Activated CD8-positive, alpha-beta memory T cell treated with anti-CD3 and anti-CD28 coated beads, Interleukin-2, amount 50 U/mL, for 4 hours (primary cell): Measurements from ENCODE around the gene GALNT2.

ENCODE experiments used
- DNase-seq: peaks from one replicate; pipeline ENCODE4 v3.0.0-alpha.2; 2020

The GALNT2 gene

DNA sequence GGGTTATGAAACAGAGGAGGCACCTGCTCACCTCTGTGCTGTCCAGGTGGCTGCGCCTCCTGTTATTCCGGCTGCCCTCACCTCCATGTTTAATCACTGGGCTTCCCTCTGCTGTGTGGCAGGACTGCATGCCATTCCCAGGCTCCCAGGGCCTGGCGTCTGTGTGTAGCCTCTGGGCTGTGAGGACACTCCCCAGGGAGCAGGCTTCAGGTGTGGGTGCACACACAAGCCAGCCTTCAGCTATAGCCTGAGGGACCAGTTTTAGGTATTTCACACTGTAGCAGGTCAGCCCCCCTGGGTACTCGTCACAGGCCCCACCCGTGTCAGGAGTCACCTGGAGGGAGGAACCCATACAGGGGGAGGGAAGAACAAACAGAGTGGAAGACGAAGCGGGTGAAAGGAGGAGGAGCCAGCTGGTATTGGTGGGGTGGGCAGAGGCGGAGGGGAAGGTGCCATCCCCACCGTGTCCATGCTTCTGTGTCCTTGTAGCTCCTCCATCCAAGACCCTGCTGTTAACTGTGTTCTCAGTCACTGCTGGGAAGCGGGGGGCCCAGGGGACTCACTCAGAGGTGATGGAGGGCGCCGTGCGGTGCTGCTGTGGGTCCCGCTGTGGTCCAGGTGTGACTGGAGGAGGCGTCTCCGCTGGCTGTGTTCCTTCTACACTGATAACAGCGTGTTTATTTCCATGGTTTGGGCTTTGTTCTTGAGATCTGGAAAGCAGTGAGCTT is 200.5 kb downstream of the GALNT2 start:
- no peak for DNase-seq

DNA sequence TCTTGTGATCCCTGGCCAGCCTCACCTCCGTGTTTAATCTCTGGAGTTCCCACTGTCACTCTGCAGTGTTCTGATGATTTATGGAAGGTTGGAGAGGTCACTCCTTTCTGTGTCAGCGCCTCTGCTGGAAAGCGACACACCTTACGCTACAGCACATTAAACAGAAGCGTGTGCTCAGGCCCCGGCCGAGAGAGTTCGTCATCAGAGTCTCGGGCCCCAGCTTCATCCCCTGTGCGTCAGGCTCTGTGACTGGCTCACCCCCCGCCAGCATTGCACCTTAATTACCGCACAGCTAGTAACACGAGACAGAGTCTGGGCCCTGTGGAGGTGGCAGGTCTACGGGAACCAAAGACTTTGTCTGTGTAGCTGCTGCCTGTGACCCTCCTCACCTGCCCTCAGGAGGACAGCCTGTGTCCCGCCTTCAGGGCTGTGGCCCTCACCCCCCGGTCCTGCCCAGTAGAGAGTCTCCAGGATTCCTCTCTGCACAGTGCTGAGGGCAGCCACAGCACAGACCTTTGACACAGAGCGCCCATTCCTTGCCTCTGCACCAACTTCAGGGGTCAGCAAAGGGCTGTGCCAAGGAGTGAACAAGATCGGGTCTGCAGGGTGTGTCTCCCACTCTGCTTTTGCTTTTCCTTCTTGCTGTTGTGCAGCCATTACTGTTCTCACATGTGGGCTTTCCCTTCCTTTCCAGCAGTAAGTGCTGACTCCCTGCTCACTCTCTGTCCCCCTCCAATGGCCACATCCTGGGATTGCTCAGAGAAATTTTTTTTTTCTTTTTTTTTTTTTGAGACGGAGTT is 201.5 kb downstream of the GALNT2 start:
- no peak for DNase-seq

DNA sequence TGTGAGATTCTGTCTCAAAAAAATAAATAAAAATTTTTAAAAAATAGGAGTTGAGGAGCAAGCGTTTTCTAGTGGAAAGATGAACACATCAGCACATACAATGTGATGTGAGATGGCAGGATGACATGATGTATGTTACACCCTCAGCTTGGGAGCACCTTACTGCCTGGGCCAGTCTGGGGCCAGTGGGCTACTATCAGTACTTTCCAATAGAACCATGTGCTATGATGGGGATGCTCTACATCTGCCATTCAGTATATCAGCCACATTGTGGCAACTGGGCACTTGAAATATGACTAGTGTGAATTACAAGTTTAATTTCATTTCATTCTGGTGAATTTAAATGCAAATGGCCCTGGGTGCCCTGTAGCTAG is 203.1 kb downstream of the GALNT2 start:
- DNase-seq: no peak

DNA sequence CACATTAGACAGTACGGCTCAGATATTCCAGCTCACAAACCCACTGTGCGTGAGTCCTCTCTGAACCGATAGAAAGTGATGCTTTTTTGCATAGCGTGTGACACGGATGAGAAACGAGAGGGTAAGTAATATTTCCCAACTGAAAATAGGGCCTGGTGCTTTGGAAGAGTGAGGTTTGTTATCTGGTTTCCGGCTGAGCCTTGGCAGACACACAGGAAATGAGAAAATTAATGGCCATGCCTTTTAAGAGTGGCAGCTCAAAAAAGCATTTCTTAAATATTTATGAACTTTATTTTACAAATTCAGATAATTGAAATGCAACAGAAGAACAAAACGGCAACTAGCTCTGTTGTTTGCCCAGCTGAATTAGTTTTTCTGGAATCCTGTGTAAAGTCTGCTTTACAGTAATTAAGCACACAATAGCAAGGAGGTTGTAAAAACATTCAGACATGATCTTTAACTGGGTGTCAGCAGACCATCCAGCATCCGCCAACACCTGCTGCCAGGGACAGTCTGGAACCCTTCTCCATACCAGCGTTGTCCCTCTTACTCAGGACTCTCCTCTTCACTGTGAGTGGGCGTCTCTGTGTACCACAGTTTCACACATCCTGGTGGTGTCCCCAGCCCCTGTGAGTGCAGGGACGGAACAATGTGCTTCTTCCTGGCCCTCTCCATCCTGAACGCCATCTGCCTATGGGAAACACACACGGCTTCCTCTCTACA is 203.7 kb downstream of the GALNT2 start:
- no peak for DNase-seq

DNA sequence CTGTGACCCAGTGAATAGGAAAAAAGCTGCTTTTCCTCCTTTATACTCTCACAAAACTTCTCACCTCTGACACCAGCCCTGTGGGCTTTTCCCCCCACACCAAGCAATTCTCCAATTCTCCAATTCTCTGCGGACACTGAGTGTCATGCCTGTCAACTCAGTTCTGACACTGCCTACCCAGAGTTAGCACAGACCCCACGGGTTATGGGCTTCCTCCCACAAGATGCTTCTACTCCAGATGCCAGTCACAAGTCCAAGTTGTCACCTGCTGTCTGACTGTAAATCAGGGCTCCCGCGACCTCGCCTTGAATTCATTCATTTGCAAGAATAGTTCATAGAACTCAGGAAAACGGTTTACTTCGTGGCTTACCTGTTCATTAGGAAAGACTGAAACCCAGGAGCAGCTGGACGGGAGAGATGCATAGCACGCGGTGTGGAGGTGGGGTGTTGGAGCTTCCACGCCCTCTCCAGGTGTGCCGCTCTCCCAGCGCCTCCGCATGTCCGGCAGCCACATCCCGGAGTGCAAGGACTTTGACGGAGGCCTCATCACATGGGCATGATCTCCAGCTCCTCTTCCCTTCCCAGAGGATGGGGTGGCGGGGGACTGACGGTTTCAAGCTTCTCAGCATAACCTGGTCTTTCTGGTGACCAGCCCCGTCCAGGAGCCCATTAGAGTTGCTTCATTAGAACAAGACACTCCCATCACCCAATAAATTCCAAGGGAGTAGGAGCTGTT is 204.4 kb downstream of the GALNT2 start:
- no peak for DNase-seq

DNA sequence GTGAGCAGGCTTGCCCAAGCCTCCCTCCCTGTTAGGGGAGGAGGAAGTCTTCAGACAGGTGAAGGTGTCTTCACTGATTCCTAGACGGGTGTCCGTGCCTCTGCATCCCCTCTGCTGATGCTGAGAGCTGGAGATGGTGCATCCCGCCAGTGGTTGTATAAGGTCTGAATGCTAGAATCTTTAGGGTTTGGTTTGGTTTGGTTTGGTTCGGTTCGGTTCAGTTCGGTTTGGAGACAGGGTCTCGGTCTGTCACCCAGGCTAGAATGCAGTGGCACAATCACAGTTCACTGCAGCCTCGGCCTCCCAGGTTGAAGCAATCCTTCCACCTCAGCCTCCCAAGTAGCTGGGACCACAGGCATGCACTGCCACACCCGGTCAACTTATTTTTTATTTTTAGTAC is 205.5 kb downstream of the GALNT2 start:
- DNase-seq: no peak

DNA sequence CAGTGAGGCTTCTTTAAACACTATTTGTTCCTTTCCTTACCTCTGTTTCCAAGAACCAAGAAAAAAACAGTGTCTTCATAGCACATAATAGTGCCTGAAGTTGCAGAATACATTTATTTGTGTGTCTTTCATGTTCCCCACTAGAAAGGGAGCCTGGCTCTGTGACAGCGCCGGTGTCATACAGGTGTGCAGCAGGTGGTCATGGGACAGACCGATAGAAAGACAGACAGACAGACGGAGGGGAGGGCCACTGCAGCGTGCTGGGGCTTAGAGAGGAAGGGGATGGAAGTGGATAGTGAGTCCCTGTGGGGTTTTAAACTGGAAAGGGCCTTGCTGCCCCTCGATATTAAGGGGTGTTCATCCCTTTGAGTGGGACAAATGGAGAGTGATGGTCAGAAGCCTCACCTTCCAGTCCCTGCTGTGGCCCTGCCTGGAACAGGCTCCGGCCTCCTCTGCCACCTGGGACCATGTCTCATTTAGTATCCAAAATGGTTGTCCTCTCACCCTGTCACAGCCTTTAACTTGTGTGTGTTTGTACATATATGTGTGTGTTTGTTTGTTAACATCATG is 206.2 kb downstream of the GALNT2 start:
- DNase-seq: no peak

DNA sequence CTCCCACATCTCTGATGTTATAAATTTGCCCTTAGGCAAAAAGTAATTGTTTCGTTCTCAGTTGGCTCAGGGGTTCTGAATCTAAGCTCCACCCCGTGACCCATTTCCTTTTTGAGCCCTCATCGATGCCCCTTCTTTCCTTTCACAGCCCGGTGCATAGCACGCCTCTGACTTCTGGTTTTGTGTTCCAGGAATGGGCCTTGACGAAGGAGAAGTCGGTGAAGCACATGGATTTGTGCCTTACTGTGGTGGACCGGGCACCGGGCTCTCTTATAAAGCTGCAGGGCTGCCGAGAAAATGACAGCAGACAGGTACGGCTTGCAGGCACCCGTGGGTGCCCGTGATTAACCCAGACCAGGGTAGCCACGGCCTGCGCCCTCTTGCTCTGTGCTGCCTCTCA is 207.2 kb downstream of the GALNT2 start:
- DNase-seq: no peak

DNA sequence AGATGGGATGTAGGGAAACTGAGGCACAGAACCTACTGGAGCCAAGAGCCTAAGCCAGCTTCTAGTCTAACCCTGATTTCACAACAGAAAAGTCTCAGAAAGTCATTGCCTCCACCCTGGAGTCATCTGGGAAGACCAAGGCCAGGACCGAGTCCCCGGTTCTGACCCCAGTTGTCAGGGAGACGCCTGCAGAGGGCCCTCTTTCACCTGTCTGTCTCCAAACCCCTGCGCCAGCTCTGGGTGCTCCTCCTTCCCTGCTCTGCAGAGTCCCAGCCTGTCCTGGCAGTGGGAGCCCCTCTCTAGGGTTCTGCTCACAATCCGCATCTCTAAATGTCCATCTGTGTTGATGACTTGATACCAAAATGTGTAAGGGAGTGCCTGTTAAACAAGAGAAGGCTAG is 209.4 kb downstream of the GALNT2 start:
- no peak for DNase-seq

DNA sequence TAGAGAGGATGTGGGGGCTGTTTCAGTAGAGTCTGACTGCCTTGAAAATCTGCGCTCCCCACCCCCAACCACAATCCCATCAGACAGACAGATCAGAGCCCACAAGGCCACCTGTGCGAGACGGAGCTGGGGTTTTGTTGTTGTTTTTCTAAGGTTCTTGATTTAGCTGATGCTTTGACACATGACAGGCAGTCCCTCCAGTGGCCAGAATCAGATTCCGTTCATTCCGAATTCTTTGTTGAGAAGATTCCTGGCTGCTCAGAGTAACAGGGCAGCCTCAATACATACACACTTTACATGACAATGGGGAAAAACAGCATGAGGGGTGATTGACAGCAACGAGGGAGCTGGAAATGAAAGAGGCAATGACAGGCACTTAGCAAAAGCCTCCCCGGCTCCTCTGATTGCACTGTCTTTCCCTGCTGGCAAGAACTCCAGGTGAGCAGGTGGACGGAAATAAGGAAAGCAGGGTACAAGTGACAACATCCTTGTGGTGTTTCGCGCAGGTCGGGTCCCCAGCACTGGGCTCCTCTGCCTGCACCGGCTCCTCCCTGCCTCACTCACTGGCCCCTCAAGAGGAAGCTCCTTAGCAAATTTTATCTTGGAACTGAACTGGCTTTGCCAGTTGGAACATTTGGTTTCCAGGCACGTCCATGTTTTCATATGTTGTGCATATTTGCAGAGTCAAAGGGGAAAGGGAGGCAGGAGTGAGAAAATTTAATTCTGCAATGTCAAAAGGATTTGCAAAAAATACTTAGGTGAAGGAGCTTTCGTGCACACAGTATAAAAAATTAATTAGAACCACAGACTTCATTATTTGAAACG is 210.4 kb downstream of the GALNT2 start:
- DNase-seq: no peak

DNA sequence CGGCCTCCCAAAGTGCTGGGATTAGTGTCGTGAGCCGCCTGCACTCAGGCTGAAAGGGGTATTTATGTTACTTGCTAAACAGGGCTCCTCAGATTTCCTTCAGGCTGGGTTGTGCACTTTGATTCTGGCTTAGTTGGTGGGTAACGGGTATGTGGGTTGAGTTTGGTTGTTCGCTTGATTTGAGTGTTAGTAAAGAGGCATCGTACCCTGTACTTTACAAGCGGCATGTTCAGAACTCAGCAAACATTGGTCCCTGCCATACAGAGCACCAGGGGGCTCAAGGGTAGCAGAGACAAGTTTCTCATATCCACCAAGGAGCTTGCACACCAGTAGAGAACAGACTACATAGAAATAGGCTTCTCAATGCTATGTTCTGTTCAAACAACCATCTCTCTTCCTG is 211.3 kb downstream of the GALNT2 start:
- DNase-seq: no peak

DNA sequence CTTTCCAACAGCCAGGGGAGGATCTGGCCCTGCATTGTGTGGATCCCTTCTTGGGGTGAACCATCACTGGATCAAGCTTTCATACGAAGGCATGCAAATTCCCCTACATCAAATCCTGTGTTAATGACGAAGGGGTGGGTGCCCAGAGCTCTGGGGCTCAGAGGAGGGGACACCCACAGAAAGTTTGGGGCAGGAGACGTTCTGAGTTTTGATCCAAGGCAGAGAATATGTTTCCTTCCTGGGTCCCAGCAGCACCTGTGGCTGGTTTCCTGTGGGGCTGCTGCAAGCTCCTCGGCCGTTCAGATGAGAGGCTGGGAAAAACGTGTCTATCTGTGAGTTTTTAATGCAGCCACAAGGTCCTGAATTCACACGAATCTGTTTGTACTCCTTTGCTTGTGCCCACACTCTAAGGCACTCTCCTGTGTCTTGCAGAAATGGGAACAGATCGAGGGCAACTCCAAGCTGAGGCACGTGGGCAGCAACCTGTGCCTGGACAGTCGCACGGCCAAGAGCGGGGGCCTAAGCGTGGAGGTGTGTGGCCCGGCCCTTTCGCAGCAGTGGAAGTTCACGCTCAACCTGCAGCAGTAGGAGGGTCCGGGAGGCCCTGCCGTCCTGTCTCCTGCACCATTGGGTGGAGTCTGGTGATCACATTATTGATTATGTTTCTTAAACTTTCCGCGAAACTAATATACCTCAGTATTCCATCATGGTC is 212.0 kb downstream of the GALNT2 start:
- DNase-seq: no peak

DNA sequence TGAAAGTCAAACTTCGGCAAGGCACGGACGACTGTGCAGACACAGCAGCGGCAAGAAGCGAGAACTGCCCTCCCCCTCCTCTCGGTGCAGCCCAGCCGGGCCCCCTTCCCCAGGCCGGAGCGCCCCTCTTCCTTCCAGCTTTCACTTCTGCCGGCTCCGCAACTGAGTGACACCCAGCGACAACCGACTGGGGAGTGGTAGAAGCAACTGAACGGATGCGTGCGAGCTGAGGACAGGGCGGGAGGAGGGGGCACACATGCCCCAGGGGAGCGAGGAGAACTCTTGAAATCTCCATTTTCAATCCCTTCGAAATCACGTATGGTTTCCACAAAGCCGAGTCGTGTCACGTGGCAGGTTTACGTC is 212.5 kb downstream of the GALNT2 start:
- no peak for DNase-seq

DNA sequence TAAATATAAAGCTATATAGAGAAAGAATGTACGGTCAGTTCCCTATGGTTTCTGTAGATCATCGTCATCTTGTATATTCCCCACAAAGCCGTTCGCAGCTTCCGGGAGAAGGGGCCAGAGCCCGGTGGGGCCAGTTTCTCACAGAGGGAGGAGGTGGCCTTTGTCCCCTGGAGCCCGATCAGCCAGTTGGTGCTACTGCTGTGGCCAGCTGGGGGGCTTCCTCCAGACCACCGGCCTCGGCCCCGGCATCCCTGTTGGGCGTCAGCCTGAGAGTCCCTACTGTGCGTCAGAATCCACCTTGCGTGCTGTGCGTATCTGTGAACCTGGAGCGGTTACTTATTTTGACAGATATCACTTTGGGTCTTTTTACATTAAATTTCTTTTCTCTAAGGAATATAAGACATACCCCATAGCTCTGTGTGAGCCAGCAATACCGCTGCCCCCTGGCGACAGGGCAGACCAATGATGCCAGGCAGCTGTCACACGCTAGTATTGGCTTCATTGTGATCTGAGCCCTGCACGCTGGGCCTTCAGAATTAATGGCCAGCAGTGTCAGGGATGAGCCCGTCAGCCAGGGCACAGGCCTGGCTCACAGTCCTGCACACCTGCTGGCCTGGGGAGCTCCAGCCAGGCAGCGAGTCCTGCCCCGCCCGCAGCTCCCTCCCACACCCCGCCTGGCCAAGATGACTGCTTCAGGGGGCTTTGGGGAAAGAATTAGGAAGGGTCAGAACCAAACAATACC is 213.2 kb downstream of the GALNT2 start:
- no peak for DNase-seq

DNA sequence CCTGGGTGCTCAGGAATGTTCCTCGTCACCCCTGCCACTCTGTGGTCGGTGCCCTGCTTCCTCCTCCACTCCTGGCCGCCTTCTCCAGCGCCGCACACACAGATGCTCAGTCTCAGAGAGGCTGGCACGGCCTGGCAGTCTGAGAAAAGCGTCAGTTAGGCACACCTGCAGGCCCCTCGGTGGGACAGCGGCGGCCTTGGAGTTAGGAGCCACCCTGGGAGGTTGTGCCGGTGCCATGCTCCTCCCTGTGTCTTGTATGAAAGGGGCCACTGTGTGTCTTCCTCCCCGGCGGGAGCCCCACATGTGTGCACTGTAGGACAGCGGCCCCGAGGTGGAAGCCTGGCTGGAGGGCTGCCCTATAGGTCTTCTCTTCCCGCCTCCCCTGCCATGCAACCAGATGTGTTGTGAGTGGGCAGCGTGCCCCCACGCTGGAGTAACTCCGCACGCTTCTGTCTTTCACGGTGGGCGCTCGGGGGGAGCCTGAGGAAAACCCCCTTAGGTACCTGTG is 213.9 kb downstream of the GALNT2 start:
- DNase-seq: no peak

DNA sequence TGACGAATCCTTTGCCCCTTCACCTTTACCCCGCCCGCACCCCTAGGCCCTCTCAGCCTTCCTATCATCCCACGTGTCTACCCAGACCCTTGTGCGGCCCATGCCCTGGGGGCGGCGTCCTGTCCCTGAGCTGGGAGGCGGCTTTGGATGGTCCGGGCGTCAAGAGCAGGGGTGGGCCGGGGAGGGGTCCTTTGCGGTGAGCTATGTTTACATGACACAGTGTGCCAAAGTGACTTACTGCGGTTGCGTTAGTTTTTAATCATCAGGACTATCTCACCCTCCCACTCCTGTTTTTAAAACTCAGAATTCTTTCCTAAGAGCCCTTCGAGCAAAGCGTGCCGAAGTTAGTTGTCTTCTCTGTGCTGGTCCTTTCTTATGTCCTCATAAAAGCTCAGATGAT is 214.5 kb downstream of the GALNT2 start:
- no peak for DNase-seq

DNA sequence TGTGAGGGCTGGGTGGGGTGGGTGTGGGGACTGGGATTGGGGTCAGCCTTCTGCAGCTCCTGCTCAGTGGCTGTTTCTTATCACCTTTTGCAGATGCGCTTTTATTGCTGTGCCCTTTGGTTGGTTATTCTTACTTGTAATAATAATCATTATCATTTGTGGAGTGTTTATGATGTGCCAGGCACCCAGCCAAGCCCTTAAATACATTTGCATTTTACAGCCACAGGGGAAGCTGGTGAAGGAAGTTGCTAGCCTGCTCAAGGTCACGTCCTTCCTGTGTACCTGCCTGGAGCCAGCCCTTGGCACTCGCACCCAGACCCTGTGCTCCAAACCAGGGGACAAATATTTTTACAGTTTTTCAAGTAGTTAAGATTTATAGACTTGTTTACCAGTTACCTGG is 215.1 kb downstream of the GALNT2 start:
- no peak for DNase-seq

DNA sequence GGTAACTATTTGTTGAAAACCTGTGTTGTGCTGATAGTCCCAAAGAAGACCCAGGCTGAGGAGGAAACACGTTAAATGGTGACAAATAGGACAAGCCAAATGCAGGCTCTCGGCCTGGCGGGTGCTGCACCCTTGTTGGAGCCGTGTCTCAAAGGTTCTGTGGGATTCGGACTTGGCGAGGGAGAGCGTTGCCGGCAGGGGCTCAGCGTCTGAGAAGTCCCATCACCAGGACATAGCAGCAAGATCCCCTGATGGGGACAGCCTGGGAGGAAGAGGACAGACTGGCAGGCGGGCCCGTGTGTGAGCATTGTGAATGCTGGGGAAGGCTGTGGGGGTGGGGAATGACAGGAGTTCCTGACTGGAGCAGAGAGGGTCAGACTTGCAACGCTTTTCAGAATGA is 216.6 kb downstream of the GALNT2 start:
- DNase-seq: no peak

DNA sequence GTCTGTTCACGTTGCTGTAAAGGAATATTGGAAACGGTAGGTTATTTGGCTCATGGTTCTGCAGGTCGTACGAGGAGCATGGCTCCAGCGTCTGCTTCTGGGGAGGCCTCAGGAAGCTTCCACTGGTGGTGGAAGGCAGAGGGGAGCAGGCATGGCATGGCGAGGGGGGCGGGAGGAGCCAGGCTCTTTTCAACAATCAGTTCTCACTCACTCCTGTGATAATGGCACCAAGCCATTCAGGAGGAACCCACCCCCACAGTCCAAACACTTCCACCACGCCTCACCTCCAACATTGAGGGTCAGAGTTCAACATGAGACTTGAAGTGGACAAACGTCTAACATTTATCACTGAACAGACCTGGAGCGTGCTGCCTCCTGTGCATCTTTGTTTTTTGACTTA is 217.9 kb downstream of the GALNT2 start:
- peak; percentile 4 for DNase-seq

DNA sequence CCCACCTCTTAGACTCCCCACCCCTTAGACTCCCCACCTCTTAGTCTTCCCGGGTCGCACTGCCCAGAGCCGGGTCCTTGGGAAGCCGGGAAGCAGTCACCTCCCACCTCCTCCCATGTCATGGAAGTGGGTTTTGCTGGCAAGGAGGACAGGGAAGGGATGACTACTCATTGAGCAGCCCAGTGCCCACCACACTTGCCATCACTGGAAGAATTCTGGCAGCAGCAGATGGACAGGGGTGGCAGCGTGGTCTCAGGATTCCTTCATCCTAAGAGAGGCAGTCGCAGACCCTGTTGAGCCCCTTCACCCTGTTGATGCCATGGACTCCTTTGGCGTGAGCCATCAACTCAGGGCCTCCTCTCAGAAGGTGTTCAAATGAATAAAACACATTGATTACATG is 218.3 kb downstream of the GALNT2 start:
- peak; percentile 9 for DNase-seq
